ENCODE measurements around the gene ATG4B. TPM values are rescaled to one million over a fixed set of nuclear protein-coding genes. Genes with fewer than 3 reads are reported as not detected.

The ATG4B gene
- total and polyA plus RNA-seq, 9 of the 15 experiments (the other 6 are each of a cell fraction or from before 2014, with no cell fraction given): 5.9 to 58.8 (median 35.6) TPM

DNA sequence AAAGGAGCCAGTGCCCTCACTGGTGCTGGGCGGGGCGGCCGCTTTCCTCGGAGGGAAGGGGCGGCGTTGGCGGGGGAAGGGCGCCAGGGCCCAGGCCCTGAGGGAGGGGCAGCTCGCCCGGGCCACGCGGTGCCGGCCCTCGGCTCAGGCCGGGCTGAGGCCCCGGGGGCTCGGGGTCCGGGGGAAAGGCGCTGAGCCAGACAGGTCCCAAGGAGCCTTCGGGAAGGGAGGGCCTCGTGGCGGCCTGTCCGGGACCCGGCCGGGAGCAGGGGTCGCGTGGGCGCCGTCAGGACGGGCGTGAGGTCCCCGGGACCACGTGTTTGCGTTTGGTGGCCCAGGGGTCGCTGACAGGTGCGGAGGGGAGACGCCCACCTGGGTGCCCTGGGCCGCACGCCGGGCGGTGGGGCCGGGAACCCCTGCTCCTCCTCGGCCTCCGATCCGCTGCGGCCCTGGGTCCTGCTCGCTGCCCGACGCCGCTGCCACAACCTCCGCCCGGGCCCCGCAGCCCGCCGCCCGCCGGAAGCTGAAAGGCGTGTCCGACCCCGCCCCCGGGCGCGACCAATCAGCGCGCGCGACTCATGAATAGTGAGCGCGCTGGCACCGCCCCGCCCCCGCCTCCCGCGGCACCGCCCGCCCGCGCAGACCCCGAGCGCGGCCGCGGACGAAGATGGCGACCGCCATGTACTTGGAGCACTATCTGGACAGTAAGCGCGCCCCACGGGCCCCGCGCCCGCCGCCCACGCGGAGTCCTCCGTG, 64.1 kb downstream of the ATG4B start, which contains the start of gene ING5 (continued):
- peak; percentile 71 for TF ChIP-seq CCNT2 (IDR thresholded peaks at IDR 0.05; ENCODE audit: borderline replicate concordance, extremely low read depth, insufficient read length, low read depth, low read length)
- no peak for TF ChIP-seq NR3C1 (CRISPR knock-in tag; IDR thresholded peaks at IDR 0.05)
- TF ChIP-seq, protein P1, sequence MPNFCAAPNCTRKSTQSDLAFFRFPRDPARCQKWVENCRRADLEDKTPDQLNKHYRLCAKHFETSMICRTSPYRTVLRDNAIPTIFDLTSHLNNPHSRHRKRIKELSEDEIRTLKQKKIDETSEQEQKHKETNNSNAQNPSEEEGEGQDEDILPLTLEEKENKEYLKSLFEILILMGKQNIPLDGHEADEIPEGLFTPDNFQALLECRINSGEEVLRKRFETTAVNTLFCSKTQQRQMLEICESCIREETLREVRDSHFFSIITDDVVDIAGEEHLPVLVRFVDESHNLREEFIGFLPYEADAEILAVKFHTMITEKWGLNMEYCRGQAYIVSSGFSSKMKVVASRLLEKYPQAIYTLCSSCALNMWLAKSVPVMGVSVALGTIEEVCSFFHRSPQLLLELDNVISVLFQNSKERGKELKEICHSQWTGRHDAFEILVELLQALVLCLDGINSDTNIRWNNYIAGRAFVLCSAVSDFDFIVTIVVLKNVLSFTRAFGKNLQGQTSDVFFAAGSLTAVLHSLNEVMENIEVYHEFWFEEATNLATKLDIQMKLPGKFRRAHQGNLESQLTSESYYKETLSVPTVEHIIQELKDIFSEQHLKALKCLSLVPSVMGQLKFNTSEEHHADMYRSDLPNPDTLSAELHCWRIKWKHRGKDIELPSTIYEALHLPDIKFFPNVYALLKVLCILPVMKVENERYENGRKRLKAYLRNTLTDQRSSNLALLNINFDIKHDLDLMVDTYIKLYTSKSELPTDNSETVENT (CRISPR knock-in tag; IDR thresholded peaks at IDR 0.05): peak; percentile 62; the same call in 1 of the 2 replicates
- no peak for TF ChIP-seq ZNF311 (CRISPR knock-in tag; IDR thresholded peaks at IDR 0.05)
- no peak for TF ChIP-seq SNRNP70 (optimal IDR thresholded peaks at IDR 0.05; ENCODE audit: low read depth, low read length)
- TF ChIP-seq NR2C1 (IDR thresholded peaks at IDR 0.05): no peak
- TF ChIP-seq NR2C1 (tag; IDR thresholded peaks at IDR 0.05): no peak
- no peak for TF ChIP-seq POLR3A (IDR thresholded peaks at IDR 0.05; ENCODE audit: borderline replicate concordance, extremely low read depth, insufficient read depth, insufficient read length)
- TF ChIP-seq, protein P2, sequence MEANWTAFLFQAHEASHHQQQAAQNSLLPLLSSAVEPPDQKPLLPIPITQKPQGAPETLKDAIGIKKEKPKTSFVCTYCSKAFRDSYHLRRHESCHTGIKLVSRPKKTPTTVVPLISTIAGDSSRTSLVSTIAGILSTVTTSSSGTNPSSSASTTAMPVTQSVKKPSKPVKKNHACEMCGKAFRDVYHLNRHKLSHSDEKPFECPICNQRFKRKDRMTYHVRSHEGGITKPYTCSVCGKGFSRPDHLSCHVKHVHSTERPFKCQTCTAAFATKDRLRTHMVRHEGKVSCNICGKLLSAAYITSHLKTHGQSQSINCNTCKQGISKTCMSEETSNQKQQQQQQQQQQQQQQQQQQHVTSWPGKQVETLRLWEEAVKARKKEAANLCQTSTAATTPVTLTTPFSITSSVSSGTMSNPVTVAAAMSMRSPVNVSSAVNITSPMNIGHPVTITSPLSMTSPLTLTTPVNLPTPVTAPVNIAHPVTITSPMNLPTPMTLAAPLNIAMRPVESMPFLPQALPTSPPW (CRISPR knock-in tag; IDR thresholded peaks at IDR 0.05): no peak; the same call in none of the 2 replicates
- TF ChIP-seq, protein P3, sequence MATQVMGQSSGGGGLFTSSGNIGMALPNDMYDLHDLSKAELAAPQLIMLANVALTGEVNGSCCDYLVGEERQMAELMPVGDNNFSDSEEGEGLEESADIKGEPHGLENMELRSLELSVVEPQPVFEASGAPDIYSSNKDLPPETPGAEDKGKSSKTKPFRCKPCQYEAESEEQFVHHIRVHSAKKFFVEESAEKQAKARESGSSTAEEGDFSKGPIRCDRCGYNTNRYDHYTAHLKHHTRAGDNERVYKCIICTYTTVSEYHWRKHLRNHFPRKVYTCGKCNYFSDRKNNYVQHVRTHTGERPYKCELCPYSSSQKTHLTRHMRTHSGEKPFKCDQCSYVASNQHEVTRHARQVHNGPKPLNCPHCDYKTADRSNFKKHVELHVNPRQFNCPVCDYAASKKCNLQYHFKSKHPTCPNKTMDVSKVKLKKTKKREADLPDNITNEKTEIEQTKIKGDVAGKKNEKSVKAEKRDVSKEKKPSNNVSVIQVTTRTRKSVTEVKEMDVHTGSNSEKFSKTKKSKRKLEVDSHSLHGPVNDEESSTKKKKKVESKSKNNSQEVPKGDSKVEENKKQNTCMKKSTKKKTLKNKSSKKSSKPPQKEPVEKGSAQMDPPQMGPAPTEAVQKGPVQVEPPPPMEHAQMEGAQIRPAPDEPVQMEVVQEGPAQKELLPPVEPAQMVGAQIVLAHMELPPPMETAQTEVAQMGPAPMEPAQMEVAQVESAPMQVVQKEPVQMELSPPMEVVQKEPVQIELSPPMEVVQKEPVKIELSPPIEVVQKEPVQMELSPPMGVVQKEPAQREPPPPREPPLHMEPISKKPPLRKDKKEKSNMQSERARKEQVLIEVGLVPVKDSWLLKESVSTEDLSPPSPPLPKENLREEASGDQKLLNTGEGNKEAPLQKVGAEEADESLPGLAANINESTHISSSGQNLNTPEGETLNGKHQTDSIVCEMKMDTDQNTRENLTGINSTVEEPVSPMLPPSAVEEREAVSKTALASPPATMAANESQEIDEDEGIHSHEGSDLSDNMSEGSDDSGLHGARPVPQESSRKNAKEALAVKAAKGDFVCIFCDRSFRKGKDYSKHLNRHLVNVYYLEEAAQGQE (IDR thresholded peaks at IDR 0.05; ENCODE audit: borderline replicate concordance): no peak
- TF ChIP-seq, protein P3 (CRISPR knock-in tag; IDR thresholded peaks at IDR 0.05; ENCODE audit: low read depth): 0 out of 2 replicates have a peak, but pooled peaks have one; percentile 35
- TF ChIP-seq SRSF1 (IDR thresholded peaks at IDR 0.05; ENCODE audit: low read depth, low read length): no peak
- TF ChIP-seq GTF2F1 (IDR thresholded peaks at IDR 0.05; ENCODE audit: low read depth, low read length): no peak
- peak; percentile 22 for TF ChIP-seq HMGN3 (IDR thresholded peaks at IDR 0.05; ENCODE audit: borderline replicate concordance, extremely low read depth, insufficient read length, low read depth, low read length)
- peak; percentile 71 for TF ChIP-seq SAFB (IDR thresholded peaks at IDR 0.05; ENCODE audit: borderline replicate concordance, low read depth, low read length)
- no peak for TF ChIP-seq ZSCAN32 (CRISPR knock-in tag; IDR thresholded peaks at IDR 0.05)
